ENCODE results near the gene NOTUM.

NOTUM gene

DNA sequence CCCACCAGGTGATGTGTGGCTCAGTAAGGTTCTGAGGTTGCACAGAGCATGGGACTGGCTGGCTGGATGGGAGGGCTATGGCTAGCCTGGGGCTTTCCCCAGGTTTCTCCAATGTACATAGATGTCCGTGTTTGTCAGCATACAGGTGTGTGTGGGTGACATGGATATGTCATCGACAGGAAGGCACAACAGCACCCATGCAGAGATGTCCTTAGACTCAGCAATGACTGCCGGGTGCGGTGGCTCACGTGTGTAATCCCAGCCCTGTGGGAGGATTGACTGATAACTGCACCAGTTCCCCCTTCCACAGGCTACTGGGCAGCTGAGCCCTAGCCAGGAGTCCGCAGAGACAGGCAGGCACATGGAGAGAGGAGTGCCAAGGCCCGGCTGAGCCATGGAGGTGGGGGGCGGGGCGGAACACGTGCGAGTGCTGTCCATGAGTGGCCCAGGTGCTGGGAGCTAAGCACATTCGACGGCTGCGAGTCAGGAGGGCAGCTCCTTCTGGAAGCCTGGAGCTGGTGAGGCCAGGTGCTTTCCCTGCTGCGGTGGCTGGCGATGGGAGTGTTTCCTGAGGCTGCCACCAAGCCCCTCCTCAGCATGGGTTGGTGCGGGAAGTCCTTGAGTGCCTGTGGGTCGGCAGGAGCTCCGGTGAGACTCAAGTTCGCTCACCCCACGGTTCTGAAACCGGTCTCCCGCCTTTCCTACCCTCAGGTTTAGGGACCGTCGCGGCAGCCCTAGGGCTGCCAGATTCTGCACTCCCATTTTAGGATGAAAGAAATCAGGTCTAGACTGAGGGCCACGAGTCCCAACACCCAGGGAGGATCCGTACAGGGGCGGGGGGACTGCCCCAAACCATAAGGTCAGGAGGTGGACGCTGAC lies 15.6 kb upstream of the NOTUM start:
- no peak for DNase-seq

DNA sequence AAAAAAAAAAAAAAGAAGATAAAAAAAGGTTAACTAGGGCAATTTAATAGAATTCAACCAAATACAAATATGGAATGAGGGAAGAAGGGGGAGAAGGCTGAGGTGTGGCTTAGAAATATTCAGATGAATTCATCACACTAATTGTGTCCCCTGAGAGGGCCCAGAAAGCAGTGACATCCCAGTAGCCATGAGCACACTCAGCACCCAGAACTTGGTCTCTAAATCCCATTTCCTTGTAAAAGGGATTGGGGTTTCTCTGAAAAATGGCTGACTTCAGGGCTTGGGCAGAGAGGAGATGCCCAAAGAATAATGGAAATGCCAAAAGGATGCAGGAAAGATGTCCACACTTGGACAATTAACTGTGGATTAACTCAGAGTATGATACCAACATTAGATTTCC lies 12.4 kb upstream of the NOTUM start:
- DNase-seq = no peak

DNA sequence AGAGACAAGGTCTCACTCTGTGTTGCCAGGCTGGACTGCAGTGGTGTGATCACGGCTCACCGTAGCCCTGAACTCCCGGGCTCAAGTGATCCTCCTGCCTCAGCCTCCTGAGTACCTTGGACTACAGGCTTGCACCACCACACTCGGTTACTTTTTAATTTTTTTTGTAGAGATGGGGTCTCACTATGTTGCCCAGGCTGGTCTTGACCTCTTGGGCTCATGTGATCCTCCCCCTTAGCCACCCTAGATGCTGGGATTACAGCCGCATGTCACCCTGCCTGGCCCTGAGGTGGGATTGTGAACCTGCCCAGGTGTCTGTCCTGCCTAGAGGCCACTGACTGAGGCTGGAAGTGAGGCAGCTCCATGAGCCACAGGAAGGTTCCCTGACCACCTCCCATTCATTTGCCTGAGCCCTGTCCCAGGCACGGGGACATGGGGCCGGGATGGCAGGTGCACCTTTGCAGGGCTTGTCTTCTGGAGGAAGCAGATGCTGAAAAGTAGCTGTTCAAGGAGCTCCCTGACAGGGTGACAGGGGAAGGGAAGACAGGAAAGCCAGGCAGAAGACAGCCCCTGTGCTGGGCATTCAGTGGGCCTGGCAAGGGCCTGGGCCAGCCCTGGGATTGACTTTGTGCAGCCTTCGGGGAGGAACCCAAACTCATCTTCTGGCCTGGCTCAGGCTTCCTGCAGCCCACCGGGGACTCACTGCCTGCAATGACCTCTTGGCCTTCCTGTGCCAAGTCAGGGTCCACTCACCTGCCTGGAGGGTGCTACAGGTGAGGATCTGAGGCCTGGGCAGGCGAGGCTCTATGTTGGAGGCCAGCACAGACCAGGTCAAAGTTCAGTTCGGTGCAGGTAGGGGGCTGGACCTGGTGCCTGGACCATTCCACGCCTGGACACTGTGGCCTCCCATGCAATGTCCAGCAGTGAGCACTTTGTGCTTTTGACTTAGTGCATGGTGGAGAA lies 8.1 kb upstream of the NOTUM start:
- no peak for DNase-seq

DNA sequence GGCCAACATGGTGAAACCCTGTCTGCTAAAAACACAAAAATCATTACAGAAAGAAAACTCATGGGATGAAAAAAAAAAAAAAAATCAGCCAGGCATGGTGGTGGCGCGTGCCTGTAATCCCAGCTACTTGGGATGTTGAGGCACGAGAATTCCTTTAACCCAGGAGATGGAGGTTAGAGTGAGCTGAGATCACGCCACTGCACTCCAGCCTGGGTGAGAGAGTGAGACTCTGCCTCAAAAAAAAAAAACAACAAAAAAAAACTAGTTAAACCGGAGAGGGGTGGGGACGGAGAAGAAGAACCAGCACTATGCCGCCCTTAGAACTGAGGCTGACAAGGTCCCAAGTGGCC lies 7.4 kb upstream of the NOTUM start:
- DNase-seq = no peak

DNA sequence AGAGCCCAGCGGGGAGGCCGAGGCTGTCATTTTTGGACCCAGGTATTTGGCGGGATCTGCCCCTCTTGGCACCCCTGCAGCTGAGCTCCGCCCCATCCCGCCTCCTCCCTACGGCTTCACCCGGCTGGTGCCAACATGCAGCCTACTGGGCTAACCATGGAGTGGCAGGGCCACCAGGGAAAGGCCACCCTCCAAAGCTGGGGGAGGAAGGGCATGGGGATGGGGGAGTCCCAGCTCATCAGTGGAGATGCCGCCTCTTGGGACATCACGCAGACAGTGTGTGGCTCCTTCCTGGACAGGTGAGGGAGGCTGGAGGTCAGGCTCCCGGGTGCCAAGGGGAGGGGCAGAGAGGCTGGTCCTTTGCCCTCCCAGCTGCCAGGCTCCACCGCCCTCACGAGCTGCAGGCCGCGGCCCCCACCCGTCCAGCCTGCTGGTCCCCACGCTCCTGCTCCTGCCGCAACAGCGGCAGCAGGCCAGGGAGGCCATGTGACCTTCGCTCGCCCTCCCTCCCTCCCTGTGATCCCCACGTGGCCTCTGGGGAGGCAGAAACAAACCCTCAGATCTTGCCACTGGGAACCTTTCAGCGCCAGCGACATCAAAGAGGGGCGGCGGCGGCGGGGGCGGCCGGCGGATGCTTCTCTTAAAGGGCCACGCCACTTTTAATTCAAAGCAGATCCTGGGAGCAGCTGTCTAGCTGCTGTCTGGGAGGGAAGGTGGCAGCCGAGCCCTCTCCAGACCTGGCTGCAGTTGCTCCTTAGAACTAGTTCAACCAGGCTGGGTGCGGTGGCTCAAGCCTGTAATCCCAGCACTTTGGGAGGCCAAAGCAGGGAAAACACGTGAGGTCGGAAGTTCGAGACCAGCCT lies 6.8 kb upstream of the NOTUM start:
- DNase-seq = peak; percentile 90

DNA sequence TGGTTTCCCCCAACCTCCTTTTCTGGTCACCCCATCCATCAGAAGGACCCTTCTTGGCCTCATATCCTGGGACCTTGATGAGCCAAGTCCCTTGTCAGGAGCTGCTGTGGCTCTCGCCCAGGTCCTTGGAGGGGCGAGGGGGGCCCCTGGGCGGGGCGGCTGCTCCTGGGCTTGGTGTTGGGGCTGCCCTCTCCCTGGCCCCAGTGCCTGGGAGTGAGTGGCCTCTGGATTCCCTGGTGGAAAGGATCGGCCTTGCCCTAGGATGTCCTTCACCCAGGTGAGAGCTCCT lies 6.2 kb upstream of the NOTUM start:
- DNase-seq = no peak

DNA sequence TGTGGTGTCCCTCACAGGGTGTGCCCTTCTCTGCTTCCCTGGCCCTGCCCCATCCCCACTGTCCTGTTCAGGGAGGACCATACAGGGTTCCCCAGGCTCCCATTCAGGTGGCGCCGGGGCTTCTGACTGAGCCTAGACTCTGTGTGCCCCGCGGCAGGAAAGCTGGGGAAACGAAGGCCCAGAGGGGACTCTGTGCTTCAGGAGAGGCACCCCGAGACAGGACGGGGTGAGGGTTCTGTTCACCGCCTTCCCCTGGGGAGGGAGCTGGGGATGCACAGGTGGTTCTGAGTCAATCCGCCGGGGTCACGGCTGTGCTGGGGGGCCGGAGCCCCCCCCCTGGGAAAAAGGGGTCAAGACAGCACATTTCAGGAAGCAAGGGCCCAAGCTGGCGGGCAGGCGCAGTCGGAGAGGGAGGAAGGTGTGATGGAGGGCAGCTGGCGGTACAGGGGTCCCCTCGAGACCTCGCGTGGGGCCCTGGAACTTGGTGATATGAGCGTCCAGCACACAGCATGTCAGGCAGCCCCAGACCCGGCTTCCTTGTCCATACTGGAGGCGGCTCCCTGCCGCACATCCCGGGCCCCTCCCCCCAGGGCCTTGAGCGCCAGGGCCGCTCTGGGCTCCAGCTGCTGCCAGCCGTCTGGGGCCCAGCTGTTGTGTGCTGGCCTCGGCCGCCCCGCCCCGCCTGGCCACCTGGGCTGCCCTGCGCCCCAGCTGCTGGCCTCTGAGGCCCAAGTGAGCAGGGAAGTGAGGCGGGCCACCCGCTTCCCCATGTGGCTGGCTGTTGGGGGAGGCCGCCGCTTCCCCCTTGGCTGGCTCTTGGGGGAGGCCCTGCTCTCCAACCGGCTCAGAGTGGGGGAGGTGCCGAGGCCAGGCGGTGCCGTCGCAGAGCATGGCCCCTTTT lies 5.6 kb upstream of the NOTUM start:
- no peak for DNase-seq

DNA sequence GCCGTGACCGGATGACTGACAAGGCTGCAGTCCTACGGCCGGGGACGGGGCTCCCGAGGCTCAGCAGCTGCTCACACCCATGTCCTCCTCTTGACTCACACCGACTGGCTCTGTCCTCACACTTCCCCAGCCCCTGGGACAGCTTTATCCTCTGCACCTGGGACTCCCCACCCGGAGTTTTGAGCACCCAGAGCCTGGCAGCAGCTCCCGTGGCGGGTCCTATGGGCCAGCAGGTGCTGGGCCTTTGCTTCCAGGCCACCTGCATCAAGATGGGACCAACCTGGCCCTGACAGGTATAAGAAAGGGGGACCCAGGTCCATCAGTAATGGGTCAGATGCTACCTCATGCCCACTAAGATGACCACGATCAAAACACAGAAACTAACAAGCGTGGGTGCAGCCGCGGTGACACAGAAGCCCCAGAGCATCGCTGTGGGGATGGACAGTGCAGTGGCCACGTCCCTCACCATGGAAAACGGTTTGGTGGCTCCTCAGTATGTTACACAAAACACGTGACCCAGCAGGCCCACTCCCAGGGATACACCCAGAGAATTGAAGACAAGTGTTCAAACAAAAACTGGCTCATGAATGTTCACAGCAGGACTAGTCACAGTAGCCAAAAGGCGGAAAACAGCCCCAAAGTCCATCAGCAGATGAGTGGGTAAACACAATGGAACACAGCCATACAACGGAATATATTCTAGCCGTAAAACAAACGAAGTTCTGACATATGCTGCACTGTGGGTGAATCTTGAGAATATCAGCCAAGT lies 3.3 kb upstream of the NOTUM start:
- DNase-seq = no peak

DNA sequence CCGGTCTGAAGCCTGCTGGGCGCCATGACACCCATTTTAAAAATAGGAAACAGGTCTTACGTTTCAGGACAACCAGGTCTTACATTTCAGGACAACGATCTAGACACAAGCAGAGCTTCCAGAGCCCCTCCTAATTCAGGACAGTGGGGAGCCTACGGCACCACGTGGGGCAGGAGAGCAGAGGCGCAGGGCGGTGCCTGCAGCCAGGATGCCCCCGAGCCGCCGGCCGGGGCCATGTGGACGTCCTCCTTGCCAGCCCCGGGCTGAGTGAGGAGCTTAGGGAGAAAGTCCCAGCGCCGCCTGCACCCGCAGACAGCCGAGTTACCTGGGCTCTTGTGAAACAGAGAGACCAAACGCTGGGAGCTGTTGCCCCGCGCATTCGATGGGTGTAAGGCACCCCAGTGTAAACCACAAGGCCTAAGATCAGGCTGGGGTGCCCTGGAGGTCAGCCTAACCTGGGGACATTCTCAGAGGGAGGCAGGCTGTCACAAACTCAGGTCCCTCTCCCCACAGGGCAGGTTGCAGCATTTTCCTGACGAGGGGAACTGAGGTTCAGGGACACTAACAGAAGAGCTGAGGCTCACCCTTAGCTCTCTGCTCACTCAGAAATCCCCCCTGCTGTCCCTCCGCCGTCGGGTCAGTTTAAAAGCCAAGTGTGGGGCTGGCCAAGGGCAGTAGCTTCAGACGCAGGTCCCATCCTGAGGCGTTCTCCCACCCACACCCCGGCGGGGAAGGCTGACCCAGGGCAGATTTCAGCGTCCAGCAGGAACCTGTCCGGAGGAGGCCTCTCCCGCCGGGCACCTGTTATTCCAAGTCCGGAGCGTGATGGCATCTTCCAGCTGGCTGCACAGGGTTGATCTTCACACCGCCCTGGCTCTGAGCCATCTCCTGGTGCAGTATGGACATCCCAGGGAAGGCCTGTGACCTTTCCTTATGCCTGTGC lies 1.8 kb upstream of the NOTUM start:
- no peak for DNase-seq

DNA sequence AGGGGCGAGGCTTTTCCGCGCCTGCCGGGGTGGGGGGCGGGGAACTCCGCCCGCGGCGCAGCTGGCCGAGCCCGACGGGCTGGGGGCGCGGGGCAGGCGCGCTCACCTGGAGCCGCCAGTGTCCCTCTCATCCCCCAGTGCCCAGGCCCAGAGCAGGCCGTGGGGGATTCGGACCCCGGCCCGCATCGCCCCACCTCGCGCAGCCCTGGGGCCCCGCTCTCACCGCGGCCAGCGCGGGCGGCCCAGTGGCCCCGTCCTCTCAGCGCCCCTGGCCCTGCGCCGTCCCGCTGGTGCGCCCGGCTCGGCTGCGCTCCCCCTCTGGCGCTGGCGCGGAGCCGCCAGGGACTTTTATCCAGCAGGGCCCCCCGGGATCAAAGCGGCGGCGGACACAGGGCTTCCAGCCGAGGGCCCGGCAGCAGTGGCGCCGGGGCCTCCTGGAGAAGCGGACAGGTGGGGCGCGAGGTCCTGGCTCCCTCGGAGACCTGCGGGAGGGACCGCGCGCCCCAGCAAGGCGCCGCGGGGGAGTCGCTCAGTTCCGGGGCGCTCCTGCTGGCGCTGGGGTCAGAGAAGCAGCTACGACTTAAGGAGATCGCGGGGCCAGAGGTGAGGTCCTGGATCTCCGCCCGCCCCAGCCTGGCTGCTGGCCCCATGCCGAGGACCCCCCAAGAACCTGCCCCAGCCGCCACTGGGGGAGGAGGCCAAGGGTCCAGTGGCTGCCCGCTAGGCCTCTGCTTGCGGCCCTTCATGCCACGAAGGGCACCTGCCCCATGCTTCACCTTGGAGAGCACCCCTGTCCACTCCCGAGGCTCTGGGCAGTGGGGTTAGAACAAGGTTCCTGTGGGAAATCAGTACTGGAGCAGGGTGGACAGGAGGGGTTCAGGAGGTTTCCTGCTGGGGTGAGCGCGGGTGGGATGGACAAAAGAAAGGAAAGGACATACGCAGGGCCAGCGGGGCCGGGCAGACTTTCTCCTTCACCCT lies 823 bp upstream of the NOTUM start:
- no peak for DNase-seq

DNA sequence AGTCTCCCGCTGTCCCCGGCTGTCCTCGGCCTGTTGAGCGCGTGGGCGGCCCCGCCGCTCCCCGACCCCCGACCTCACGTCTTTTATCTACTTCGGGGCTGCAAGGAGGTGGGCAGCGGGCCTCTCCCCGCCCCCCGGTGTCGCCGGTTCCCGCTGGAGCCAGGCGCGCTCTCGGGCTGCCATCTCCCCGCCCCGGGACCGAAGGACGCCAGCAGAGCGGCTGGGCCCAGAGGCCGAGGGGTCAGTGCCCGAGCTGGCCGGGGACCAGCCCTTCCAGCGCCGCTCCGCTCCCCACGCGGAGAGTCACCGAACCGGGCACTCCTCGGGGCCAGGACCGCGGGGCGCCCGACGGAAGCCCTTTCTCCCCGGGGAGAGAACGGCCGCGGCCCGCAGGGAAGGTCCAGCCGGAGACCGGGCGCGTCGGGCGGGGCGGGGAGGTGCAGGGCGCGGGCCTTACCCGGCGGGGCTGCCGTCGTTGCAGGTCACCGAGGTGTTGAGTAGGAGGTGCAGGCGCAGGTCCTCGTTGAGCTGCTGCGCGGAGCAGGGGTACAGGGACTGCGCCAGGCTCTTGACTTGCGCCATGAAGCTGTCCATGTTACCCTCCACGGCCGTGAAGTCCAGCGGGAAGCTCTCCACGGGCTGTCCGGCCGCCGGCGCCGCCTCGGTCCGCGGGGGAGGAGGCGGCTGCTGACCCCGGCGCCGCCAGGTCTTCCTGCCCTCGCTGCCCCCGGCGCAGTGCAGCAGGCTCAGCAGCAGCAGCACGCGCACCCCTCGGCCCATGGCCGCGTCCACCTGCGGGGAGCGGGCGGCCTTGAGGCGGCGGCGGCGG lies 643 bp downstream of the NOTUM start:
- no peak for DNase-seq

DNA sequence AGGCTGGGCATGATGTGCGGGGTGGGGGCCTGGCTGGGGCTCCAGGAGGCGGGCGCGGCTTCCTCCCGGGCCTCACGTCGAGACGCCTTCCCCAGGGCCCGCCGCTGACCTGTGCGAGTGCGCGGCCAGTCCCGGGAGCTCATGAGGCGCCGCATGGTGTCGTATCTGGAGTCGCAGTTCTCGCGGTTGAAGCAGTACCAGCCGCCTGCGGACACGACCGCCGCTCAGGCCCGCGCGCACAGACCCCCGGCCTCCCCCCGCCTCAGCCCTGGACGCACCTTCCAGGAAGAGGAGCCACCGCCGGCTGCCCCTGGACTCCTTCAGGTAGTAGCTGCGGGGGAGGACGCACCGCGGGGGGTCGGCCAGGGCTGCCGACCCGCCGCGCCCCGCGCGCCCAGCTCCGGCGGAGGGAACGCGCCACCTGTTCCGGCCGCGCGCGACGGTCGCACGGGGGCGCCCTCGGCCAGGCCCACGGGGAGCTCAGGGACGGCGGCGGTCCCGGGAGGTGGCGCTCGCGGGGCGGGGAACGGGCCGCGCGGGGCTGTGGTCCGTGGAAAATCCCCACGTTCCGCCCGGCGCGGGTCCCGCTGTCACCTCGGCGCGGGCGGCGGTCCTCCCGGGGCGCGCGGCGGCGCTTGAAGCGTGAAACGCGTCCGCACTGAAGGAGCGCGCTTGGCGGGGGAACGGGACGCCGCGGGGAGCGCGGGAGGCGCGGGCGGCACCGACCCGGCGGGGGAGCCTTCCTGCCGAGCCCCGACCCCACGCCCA lies 1.4 kb downstream of the NOTUM start:
- peak; percentile 86 for DNase-seq

DNA sequence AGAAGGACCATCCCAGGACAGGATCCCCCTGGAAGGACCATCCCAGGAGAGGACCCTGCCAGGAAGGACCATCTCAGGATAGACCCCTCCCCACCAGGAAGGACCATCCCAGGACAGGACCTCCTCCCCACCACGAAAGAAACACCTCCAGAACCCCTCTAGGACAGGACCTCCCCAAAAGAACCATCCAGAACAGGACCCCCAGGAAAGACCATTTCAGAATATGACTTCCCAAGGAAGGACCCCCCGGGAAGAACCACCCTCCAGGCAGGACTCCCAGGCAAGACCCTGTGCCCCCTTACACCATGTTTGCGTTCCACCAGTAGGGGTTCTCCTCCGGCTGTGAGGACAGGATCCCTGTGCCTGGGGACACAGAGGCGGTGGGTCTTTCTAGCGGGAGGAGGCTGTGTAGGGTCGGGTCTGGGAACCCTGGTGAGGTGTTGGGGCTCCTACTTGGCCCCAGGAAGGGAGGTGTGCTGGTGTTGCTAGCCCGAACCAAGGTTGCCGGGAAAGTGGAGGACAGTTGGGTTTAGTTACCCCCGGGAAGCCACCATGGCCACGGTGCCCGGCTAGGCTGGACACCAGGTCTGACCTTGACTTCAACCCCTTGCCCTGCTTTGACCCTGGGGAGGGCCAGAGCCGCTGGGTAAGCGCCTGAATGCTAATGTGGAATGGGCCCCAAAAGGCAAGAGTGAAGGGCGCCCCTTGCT lies 2.2 kb downstream of the NOTUM start:
- DNase-seq = no peak

DNA sequence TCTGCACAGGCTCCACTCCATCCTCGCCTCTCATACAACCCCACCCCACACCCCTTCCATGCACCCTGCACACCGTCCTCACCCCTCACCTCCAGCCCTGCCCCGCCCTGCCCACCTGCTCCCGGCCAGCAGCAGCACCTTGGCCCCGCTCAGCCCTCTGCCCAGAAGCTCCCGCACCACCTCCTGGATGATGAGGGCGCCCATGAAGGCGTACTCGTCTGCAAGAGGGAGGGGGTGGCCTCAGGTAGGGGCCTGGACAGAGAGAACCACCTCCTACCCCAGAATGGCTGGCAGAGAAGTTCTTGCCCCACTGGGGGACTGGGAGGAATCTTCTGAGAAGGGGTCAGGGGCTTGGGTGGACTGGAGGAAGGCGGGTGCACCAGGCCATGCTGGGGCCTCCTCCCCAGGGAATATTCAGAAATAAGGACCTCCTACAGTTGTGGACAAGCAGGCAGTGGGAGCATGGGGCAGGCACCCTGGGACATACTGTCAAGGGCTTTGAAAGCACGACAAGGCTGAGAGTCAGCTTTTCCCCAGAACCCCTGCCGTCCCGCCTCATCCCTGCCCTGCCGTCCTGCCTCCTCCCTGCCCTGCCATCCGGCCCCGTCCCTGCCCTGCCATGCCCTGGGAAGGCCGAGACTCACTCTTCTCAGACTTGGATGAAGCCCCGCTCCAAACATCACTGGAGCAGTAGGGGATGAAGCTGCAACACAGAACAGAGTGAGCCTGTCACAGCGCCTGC lies 3.1 kb downstream of the NOTUM start:
- no peak for DNase-seq

All from CD4-positive, alpha-beta T cell treated with Interleukin-21 for 1 hour (primary cell).